ENCODE results near the gene SNTA1. TPM values are rescaled to one million over a fixed set of nuclear protein-coding genes. Genes with fewer than 3 reads are reported as not detected.

Gene SNTA1
- total RNA-seq: 32.9 and 42.2 TPM in 2 replicates

DNA sequence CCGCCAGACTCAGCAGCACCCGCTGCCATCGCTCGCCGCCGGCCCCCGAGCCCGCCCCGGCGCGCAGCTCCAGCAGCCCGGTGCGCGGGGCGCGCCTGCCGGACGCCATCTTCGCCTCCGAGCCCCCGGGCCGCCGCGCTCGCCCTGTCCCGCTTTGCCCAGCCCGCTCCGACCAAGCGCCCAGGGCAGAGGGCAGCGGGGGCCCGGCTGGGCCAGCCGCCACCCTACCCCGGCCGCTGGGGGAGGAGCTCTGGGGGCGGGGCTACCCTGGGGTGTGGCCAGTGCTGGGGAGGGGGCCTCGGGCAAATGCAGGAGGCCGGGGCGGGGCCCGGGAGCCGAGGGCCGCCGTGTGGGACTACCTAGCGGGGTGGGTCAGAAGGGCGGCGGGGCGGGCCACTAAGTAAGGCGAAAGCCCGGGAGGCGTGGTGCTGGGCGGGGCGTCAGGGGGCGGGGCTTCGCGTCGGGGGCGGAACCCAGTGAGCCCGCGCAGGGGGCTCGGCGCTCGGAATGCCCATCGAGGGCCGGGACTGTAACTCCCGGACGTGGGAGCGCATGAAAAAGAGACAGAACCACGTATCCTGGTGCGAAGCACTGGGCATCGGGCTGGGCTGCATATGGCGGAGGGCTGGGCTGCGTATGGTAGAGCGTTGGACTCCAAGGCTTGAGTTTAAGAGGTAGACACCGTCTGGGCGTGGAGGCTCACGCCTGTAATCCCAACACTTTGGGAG, at the start of gene SNTA1:
SNTA1 (minus strand) TSS at position 252 of the 728 bp plus-strand sequence; CDS start at position 109, 143 bp downstream.

GRCh38 chr20:33490023-33490933, 46.7 kb upstream of the SNTA1 start, which contains the start of gene CBFA2T2:
Gene CBFA2T2, plus strand, starts transcription at chr20:33490096. Its CDS starts 172 bp downstream, at chr20:33490268.

DNA sequence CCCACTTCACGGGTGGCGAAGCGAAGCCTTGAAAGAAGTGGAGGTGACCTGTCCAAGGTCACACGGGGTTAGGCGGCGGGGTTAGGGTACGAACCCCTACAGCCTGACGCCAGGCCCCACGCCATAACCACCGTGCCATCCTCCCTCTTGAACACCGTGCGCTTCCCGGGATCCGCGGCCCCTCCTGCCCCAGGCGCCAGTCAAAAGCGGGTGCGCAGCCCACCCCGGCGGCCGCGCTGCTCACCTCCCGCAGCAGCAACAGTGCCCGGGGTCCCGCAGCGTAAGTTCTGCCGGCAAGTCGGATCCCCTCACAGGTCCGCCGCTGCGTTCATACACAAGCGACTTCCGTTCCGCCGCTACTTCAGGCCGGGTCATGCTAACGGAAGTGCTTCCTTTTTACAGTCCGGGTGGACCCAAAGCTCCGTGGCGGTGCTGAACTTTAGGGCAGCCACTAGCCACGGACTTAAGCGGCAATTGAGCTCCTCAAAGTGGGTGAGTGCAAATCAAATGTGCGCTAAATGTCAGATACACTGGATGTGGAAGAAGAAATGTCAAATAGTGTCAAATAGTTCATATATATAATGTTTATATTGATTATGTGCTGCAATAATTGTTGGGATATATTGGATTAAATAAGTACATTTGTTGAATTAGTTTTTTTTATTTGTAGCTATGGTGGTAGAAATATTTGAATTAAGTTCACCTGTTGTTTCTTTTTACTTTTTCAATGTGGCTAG, 42.2 kb downstream of the SNTA1 start, which contains the start of gene CDK5RAP1:
CDK5RAP1 (minus strand) TSS at position 336 of the 737 bp plus-strand sequence. CDS start 4,455 bp downstream, outside the sequence.

Other genes starting within 250 kb of the SNTA1 start
- gene BPIFA3, start 226.4 kb downstream of the SNTA1 start, total RNA-seq: not detected in 2 replicates
- gene BPIFA1, start 207.8 kb downstream of the SNTA1 start, total RNA-seq: not detected in 2 replicates
- not detected in 2 replicates for gene BPIFB1, start 160.5 kb downstream of the SNTA1 start, total RNA-seq
- 23.9 and 27.8 TPM in 2 replicates for gene CDK5RAP1, start 42.2 kb downstream of the SNTA1 start, total RNA-seq
- 9.0 and 9.8 TPM in 2 replicates for gene CBFA2T2, start 46.3 kb upstream of the SNTA1 start, total RNA-seq
- 0.14 and 0.22 TPM in 2 replicates for gene C20orf144, start 218.6 kb upstream of the SNTA1 start, total RNA-seq
- gene ACTL10, start 223.2 kb upstream of the SNTA1 start, total RNA-seq: 1.1 and 1.6 TPM in 2 replicates
- gene NECAB3, start 230.7 kb upstream of the SNTA1 start, total RNA-seq: 31.8 and 47.3 TPM in 2 replicates
- 0.66 and 19.8 TPM in 2 replicates for gene E2F1, start 242.6 kb upstream of the SNTA1 start, total RNA-seq

Data from placental pericyte (primary cell).